Measurements from ENCODE around the gene FBXL7.

DNA sequence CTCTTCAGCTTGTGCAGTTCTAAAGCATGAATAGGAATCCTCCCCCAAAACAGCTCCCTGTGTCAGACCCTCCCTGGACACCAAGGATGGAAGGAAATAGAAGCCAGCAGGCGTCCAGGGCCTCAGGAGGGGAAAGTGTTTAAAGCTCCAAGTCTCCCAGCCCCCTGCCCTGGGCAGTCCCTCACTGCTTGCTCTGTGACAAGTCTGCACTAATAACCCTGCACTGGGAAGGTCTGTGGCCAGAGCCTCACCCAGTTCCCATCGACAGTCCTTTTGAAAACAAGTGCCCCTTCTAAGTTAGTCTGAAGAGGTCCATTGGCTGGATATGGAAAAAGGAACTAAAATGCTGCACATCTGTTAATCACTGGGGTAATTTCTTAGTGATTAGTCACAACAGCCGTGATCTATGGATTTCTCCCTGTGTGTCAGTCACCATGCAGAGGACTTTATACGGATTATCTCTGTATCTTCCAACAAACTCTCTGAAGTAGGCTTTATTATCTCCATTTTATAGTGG is 195.3 kb downstream of the FBXL7 start:
- TF ChIP-seq, protein P1, sequence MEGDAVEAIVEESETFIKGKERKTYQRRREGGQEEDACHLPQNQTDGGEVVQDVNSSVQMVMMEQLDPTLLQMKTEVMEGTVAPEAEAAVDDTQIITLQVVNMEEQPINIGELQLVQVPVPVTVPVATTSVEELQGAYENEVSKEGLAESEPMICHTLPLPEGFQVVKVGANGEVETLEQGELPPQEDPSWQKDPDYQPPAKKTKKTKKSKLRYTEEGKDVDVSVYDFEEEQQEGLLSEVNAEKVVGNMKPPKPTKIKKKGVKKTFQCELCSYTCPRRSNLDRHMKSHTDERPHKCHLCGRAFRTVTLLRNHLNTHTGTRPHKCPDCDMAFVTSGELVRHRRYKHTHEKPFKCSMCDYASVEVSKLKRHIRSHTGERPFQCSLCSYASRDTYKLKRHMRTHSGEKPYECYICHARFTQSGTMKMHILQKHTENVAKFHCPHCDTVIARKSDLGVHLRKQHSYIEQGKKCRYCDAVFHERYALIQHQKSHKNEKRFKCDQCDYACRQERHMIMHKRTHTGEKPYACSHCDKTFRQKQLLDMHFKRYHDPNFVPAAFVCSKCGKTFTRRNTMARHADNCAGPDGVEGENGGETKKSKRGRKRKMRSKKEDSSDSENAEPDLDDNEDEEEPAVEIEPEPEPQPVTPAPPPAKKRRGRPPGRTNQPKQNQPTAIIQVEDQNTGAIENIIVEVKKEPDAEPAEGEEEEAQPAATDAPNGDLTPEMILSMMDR (conservative IDR thresholded peaks at IDR 0.05), result no peak
- TF ChIP-seq EZH2 (IDR thresholded peaks at IDR 0.05; ENCODE audit: low read depth), result no peak
